ENCODE data around the gene LCMT1.

The LCMT1 gene

GRCh38 chr16:25212636-25213035 lies 101.1 kb downstream of the LCMT1 start:
- no peaks in the 10 kb centered on the region for H3K9me3 ChIP-seq (ENCODE audit: control insufficient read depth, low read length)
- H3K36me3 ChIP-seq (ENCODE audit: control insufficient read depth, insufficient read depth, low read length) = no peaks in the 10 kb centered on the region
- no peaks in the 10 kb centered on the region for H3K4me1 ChIP-seq (ENCODE audit: control insufficient read depth, insufficient read depth, low read length, poor library complexity, severe bottlenecking)
- no peaks in the 10 kb centered on the region for H3K27me3 ChIP-seq (replicated peaks; ENCODE audit: control insufficient read depth, insufficient read depth, low read length, poor library complexity, severe bottlenecking)
- no peak overlapping the region for H3K27ac ChIP-seq (ENCODE audit: insufficient read depth, low read length, poor library complexity, severe bottlenecking)
- DNase-seq = no peak
- no peak overlapping the region for H3K4me3 ChIP-seq (ENCODE audit: insufficient read depth, low read depth, low read length, poor library complexity, severe bottlenecking)

- H3K4me3 ChIP-seq (ENCODE audit: insufficient read depth, low read depth, low read length, poor library complexity, severe bottlenecking) = no peak overlapping the region
- H3K27me3 ChIP-seq (replicated peaks; ENCODE audit: control insufficient read depth, insufficient read depth, low read length, poor library complexity, severe bottlenecking) = no peaks in the 10 kb centered on the region
- H3K9me3 ChIP-seq (ENCODE audit: control insufficient read depth, low read length) = no peaks in the 10 kb centered on the region
- no peak overlapping the region for H3K27ac ChIP-seq (ENCODE audit: insufficient read depth, low read length, poor library complexity, severe bottlenecking)
- no peaks in the 10 kb centered on the region for H3K4me1 ChIP-seq (ENCODE audit: control insufficient read depth, insufficient read depth, low read length, poor library complexity, severe bottlenecking)
- DNase-seq = no peak
- H3K36me3 ChIP-seq (ENCODE audit: control insufficient read depth, insufficient read depth, low read length) = no peaks in the 10 kb centered on the region
Observed at GRCh38 chr16:25213709-25214397, 102.3 kb downstream of the LCMT1 start.

DNA sequence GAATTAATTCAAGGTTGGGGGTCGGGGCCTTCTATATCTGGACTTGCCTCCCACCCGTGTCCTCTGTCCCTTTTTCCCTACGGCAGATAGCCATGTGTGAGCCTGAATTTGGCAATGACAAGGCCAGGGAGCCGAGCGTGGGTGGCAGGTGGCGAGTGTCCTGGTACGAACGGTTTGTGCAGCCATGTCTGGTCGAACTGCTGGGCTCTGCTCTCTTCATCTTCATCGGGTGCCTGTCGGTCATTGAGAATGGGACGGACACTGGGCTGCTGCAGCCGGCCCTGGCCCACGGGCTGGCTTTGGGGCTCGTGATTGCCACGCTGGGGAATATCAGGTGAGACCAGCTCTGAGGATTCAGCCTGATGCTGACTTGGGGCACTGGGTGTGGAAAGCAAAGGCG lies 105.6 kb downstream of the LCMT1 start:
- no peaks in the 10 kb centered on the region for H3K27me3 ChIP-seq (replicated peaks; ENCODE audit: control insufficient read depth, insufficient read depth, low read length, poor library complexity, severe bottlenecking)
- no peaks in the 10 kb centered on the region for H3K36me3 ChIP-seq (ENCODE audit: control insufficient read depth, insufficient read depth, low read length)
- DNase-seq = no peak
- no peaks in the 10 kb centered on the region for H3K4me1 ChIP-seq (ENCODE audit: control insufficient read depth, insufficient read depth, low read length, poor library complexity, severe bottlenecking)
- no peak overlapping the region for H3K27ac ChIP-seq (ENCODE audit: insufficient read depth, low read length, poor library complexity, severe bottlenecking)
- no peaks in the 10 kb centered on the region for H3K9me3 ChIP-seq (ENCODE audit: control insufficient read depth, low read length)
- no peak overlapping the region for H3K4me3 ChIP-seq (ENCODE audit: insufficient read depth, low read depth, low read length, poor library complexity, severe bottlenecking)

DNA sequence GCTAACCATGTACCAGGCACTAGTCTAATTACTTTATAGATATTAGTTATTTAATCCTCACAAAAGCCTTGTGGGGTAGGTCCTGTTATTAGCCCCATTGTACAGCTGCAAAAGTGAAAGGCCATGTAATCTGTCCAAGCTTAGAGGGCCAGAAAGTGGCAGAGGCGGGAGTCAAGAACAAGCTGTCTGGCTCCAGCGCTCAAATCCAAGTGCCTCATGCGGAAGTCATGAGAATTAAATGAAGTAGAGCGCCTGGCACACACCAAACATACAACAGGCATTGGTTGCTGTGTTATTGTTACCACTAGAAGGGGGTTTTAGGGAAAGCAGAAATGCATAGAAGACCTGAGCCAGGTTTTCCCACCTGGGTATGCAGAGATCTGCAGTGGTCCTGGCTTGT lies 106.4 kb downstream of the LCMT1 start:
- no peaks in the 10 kb centered on the region for H3K9me3 ChIP-seq (ENCODE audit: control insufficient read depth, low read length)
- no peak for DNase-seq
- H3K27me3 ChIP-seq (replicated peaks; ENCODE audit: control insufficient read depth, insufficient read depth, low read length, poor library complexity, severe bottlenecking) = no peaks in the 10 kb centered on the region
- H3K4me3 ChIP-seq (ENCODE audit: insufficient read depth, low read depth, low read length, poor library complexity, severe bottlenecking) = no peak overlapping the region
- H3K27ac ChIP-seq (ENCODE audit: insufficient read depth, low read length, poor library complexity, severe bottlenecking) = no peak overlapping the region
- no peaks in the 10 kb centered on the region for H3K4me1 ChIP-seq (ENCODE audit: control insufficient read depth, insufficient read depth, low read length, poor library complexity, severe bottlenecking)
- H3K36me3 ChIP-seq (ENCODE audit: control insufficient read depth, insufficient read depth, low read length) = no peaks in the 10 kb centered on the region

GRCh38 chr16:25219070-25219737 lies 107.7 kb downstream of the LCMT1 start:
- Histone ChIP-seq H3K27ac (ENCODE audit: insufficient read depth, low read length, poor library complexity, severe bottlenecking) (no peak overlapping the region), H3K9me3 (ENCODE audit: control insufficient read depth, low read length) (no peaks in the 10 kb centered on the region), H3K4me3 (ENCODE audit: insufficient read depth, low read depth, low read length, poor library complexity, severe bottlenecking) (no peak overlapping the region), H3K36me3 (ENCODE audit: control insufficient read depth, insufficient read depth, low read length) (no peaks in the 10 kb centered on the region), H3K4me1 (ENCODE audit: control insufficient read depth, insufficient read depth, low read length, poor library complexity, severe bottlenecking) (no peaks in the 10 kb centered on the region), H3K27me3 (replicated peaks; ENCODE audit: control insufficient read depth, insufficient read depth, low read length, poor library complexity, severe bottlenecking) (no peaks in the 10 kb centered on the region)
- DNase-seq = no peak

GRCh38 chr16:25222959-25223358 lies 111.4 kb downstream of the LCMT1 start:
- no peak for DNase-seq
- Histone ChIP-seq H3K9me3 (ENCODE audit: control insufficient read depth, low read length) (no peaks in the 10 kb centered on the region), H3K4me3 (ENCODE audit: insufficient read depth, low read depth, low read length, poor library complexity, severe bottlenecking) (no peak overlapping the region), H3K4me1 (ENCODE audit: control insufficient read depth, insufficient read depth, low read length, poor library complexity, severe bottlenecking) (no peaks in the 10 kb centered on the region), H3K27me3 (replicated peaks; ENCODE audit: control insufficient read depth, insufficient read depth, low read length, poor library complexity, severe bottlenecking) (no peaks in the 10 kb centered on the region), H3K27ac (ENCODE audit: insufficient read depth, low read length, poor library complexity, severe bottlenecking) (no peak overlapping the region), H3K36me3 (ENCODE audit: control insufficient read depth, insufficient read depth, low read length) (no peaks in the 10 kb centered on the region)

GRCh38 chr16:25223964-25224363 lies 112.4 kb downstream of the LCMT1 start:
- H3K4me1 ChIP-seq (ENCODE audit: control insufficient read depth, insufficient read depth, low read length, poor library complexity, severe bottlenecking) = no peaks in the 10 kb centered on the region
- H3K27ac ChIP-seq (ENCODE audit: insufficient read depth, low read length, poor library complexity, severe bottlenecking) = no peak overlapping the region
- no peaks in the 10 kb centered on the region for H3K36me3 ChIP-seq (ENCODE audit: control insufficient read depth, insufficient read depth, low read length)
- H3K9me3 ChIP-seq (ENCODE audit: control insufficient read depth, low read length) = no peaks in the 10 kb centered on the region
- no peaks in the 10 kb centered on the region for H3K27me3 ChIP-seq (replicated peaks; ENCODE audit: control insufficient read depth, insufficient read depth, low read length, poor library complexity, severe bottlenecking)
- H3K4me3 ChIP-seq (ENCODE audit: insufficient read depth, low read depth, low read length, poor library complexity, severe bottlenecking) = no peak overlapping the region
- no peak for DNase-seq

GRCh38 chr16:25224731-25225319 lies 113.3 kb downstream of the LCMT1 start:
- Histone ChIP-seq H3K9me3 (ENCODE audit: control insufficient read depth, low read length) (no peaks in the 10 kb centered on the region), H3K4me3 (ENCODE audit: insufficient read depth, low read depth, low read length, poor library complexity, severe bottlenecking) (no peak overlapping the region), H3K27ac (ENCODE audit: insufficient read depth, low read length, poor library complexity, severe bottlenecking) (no peak overlapping the region), H3K4me1 (ENCODE audit: control insufficient read depth, insufficient read depth, low read length, poor library complexity, severe bottlenecking) (no peaks in the 10 kb centered on the region), H3K27me3 (replicated peaks; ENCODE audit: control insufficient read depth, insufficient read depth, low read length, poor library complexity, severe bottlenecking) (no peaks in the 10 kb centered on the region), H3K36me3 (ENCODE audit: control insufficient read depth, insufficient read depth, low read length) (no peaks in the 10 kb centered on the region)
- DNase-seq = no peak
